ENCODE measurements around the gene CD99L2.
"Not testable (repeated sequence)": the region's sequence is repeated elsewhere in the genome, so short reads cannot be mapped to it uniquely, and the experiment has no call there.

CD99L2 gene

GRCh38 chrX:150875621-150876020 is 22.8 kb downstream of the CD99L2 start:
- H3K4me2 ChIP-seq (ENCODE audit: low read length); H3K9me3 ChIP-seq (ENCODE audit: insufficient read depth, low read depth, low read length); H3K79me2 ChIP-seq (ENCODE audit: control insufficient read depth, insufficient read depth, low read length, poor library complexity); H3K79me1 ChIP-seq (ENCODE audit: low read length); H3K18ac ChIP-seq (ENCODE audit: low read length); H3K4ac ChIP-seq (ENCODE audit: low read depth, low read length); H2AFZ ChIP-seq (ENCODE audit: insufficient read depth, low read length, poor library complexity); DNase-seq; H2AK5ac ChIP-seq (ENCODE audit: low read length); H4K8ac ChIP-seq (ENCODE audit: low read depth, low read length); H3K27me3 ChIP-seq (ENCODE audit: insufficient read depth, low read length); H4K12ac ChIP-seq (ENCODE audit: low read depth, low read length); H3K4me1 ChIP-seq (ENCODE audit: control insufficient read depth in 1 of 2, insufficient read depth in 2 of 2, low read length in 2 of 2); H3K23ac ChIP-seq (ENCODE audit: low read length); H2BK12ac ChIP-seq (ENCODE audit: low read length); H4K91ac ChIP-seq (ENCODE audit: low read depth, low read length); H2BK5ac ChIP-seq (ENCODE audit: low read depth, low read length, poor library complexity); H2BK120ac ChIP-seq (ENCODE audit: insufficient read depth, low read length, poor library complexity); H3K36me3 ChIP-seq (ENCODE audit: control insufficient read depth in 1 of 2, insufficient read depth in 2 of 2, low read length in 2 of 2); H3K9ac ChIP-seq (ENCODE audit: low read length); H3K27ac ChIP-seq (ENCODE audit: low read depth, low read length); H3K14ac ChIP-seq (ENCODE audit: low read length); H3K4me3 ChIP-seq (ENCODE audit: low read depth, low read length): not testable (repeated sequence)
- no CpG with 5 or more reads among the region's 2 CpGs for WGBS (ENCODE audit: extremely low coverage, insufficient coverage, insufficient read length)

DNA sequence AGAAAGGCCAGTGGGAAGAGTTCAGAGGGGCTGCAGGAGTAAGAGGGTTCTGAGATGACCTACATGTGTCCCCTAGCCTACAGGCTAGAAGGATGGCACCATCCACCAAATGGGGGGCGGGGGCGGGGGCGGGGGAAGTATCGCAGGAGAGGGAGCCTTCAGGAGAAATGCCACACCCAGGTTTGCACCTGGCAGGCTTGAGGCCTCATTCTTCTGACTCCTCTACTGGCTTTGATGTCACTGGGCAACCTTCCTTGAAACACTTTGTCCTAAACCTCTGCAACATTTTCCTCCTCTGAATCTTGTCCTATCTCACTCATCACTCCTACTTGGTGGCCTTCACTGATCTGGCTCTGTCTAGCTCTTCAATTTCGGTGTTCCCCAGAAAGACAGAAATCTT is 24.0 kb downstream of the CD99L2 start:
- Histone ChIP-seq H2AFZ (ENCODE audit: insufficient read depth, low read length, poor library complexity) (no peak overlapping the region), H3K36me3 (ENCODE audit: control insufficient read depth in 1 of 2, insufficient read depth in 2 of 2, low read length in 2 of 2) (no peaks in the 10 kb centered on the region), H3K4ac (ENCODE audit: low read depth, low read length) (no peak overlapping the region), H4K8ac (ENCODE audit: low read depth, low read length) (no peak overlapping the region), H3K4me3 (ENCODE audit: low read depth, low read length) (no peak overlapping the region), H2BK120ac (ENCODE audit: insufficient read depth, low read length, poor library complexity) (no peak overlapping the region), H2BK12ac (ENCODE audit: low read length) (no peak overlapping the region), H3K27ac (ENCODE audit: low read depth, low read length) (no peak overlapping the region), H2AK5ac (ENCODE audit: low read length) (no peak overlapping the region), H3K79me2 (ENCODE audit: control insufficient read depth, insufficient read depth, low read length, poor library complexity) (no peaks in the 10 kb centered on the region), H3K18ac (ENCODE audit: low read length) (no peak overlapping the region), H3K4me1 (ENCODE audit: control insufficient read depth in 1 of 2, insufficient read depth in 2 of 2, low read length in 2 of 2) (no peaks in the 10 kb centered on the region), H3K4me2 (ENCODE audit: low read length) (no peak overlapping the region), H3K9me3 (ENCODE audit: insufficient read depth, low read depth, low read length) (no peaks in the 10 kb centered on the region), H3K79me1 (ENCODE audit: low read length) (no peaks in the 10 kb centered on the region), H4K12ac (ENCODE audit: low read depth, low read length) (no peak overlapping the region), H2BK5ac (ENCODE audit: low read depth, low read length, poor library complexity) (no peak overlapping the region), H3K9ac (ENCODE audit: low read length) (no peak overlapping the region), H3K27me3 (ENCODE audit: insufficient read depth, low read length) (no peaks in the 10 kb centered on the region), H3K23ac (ENCODE audit: low read length) (no peak overlapping the region), H3K14ac (ENCODE audit: low read length) (no peak overlapping the region), H4K91ac (ENCODE audit: low read depth, low read length) (no peak overlapping the region)
- WGBS (ENCODE audit: extremely low coverage, insufficient coverage, insufficient read length), result no CpG with 5 or more reads among the region's 5 CpGs
- no peak for DNase-seq

DNA sequence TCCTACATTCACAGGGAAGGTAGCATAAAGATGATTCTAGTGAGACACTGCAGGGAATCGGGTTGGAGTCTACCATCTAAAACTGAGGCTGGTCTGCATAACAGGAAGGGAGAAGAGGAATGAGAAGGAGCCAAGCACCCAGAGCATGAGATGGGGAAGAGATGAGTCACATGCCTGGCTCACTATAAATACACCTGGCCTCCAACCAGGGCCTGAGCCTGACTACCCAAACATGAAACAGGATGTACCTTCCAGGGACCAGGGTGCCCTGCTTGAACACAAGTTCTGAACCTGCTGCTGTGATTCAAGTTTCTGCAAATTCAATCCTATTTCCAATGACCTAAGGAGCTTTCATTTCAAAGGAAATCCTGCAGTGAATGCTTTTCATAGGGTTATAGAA is 24.9 kb downstream of the CD99L2 start:
- no peak overlapping the region for H2AK5ac ChIP-seq (ENCODE audit: low read length)
- no peak overlapping the region for H3K4me2 ChIP-seq (ENCODE audit: low read length)
- H2BK120ac ChIP-seq (ENCODE audit: insufficient read depth, low read length, poor library complexity), result no peak overlapping the region
- no peak overlapping the region for H2AFZ ChIP-seq (ENCODE audit: insufficient read depth, low read length, poor library complexity)
- H3K14ac ChIP-seq (ENCODE audit: low read length), result no peak overlapping the region
- no peak overlapping the region for H4K91ac ChIP-seq (ENCODE audit: low read depth, low read length)
- H4K8ac ChIP-seq (ENCODE audit: low read depth, low read length), result no peak overlapping the region
- no peak overlapping the region for H2BK12ac ChIP-seq (ENCODE audit: low read length)
- peak in 1 of 2 donors; percentile 39 for DNase-seq
- H3K79me2 ChIP-seq (ENCODE audit: control insufficient read depth, insufficient read depth, low read length, poor library complexity), result no peaks in the 10 kb centered on the region
- H3K79me1 ChIP-seq (ENCODE audit: low read length), result no peaks in the 10 kb centered on the region
- no peak overlapping the region for H2BK5ac ChIP-seq (ENCODE audit: low read depth, low read length, poor library complexity)
- no peak overlapping the region for H3K18ac ChIP-seq (ENCODE audit: low read length)
- no peak overlapping the region for H3K4ac ChIP-seq (ENCODE audit: low read depth, low read length)
- no peaks in the 10 kb centered on the region for H3K9me3 ChIP-seq (ENCODE audit: insufficient read depth, low read depth, low read length)
- WGBS (ENCODE audit: extremely low coverage, insufficient coverage, insufficient read length), result no CpG with 5 or more reads among the region's 1 CpG
- H3K23ac ChIP-seq (ENCODE audit: low read length), result no peak overlapping the region
- H3K4me3 ChIP-seq (ENCODE audit: low read depth, low read length), result no peak overlapping the region
- H3K4me1 ChIP-seq (ENCODE audit: control insufficient read depth in 1 of 2, insufficient read depth in 2 of 2, low read length in 2 of 2), result no peaks in the 10 kb centered on the region
- H3K27ac ChIP-seq (ENCODE audit: low read depth, low read length), result no peak overlapping the region
- H3K9ac ChIP-seq (ENCODE audit: low read length), result no peak overlapping the region
- H4K12ac ChIP-seq (ENCODE audit: low read depth, low read length), result no peak overlapping the region
- H3K36me3 ChIP-seq (ENCODE audit: control insufficient read depth in 1 of 2, insufficient read depth in 2 of 2, low read length in 2 of 2), result no peaks in the 10 kb centered on the region
- no peaks in the 10 kb centered on the region for H3K27me3 ChIP-seq (ENCODE audit: insufficient read depth, low read length)

DNA sequence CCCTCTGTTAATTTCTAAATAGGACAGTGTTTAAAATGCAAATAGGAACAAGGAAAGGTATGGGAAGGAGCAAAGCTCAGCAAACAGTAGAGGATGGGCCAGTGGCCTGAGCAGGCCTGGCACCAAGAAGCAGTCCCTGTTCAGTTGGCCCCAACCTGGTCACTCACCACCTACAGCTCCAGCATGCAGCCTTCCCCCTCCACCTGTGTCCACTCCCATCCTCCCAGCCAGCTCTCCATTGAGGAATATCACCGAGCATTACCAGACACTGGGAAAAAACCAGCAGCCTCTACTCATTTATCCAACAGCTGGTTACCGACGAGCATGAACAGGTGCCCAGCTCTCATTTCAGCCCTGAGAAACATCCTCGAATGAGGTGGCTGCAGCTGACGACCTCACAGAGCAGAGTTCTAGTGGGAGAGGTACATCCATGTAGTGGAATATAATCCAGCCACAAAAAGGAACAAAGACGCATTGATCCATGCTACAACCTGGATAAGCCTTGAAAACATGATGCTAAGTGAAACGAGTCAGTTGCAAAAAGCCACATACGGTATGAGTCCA is 25.6 kb downstream of the CD99L2 start:
- H3K4me1 ChIP-seq (ENCODE audit: control insufficient read depth in 1 of 2, insufficient read depth in 2 of 2, low read length in 2 of 2), result no peaks in the 10 kb centered on the region
- no peak overlapping the region for H3K4ac ChIP-seq (ENCODE audit: low read depth, low read length)
- no peak overlapping the region for H3K4me2 ChIP-seq (ENCODE audit: low read length)
- H3K36me3 ChIP-seq (ENCODE audit: control insufficient read depth in 1 of 2, insufficient read depth in 2 of 2, low read length in 2 of 2), result no peaks in the 10 kb centered on the region
- H3K18ac ChIP-seq (ENCODE audit: low read length), result no peak overlapping the region
- WGBS (ENCODE audit: extremely low coverage, insufficient coverage, insufficient read length), result no CpG with 5 or more reads among the region's 8 CpGs
- no peak overlapping the region for H3K23ac ChIP-seq (ENCODE audit: low read length)
- H2BK12ac ChIP-seq (ENCODE audit: low read length), result no peak overlapping the region
- no peak for DNase-seq
- no peak overlapping the region for H4K8ac ChIP-seq (ENCODE audit: low read depth, low read length)
- H3K4me3 ChIP-seq (ENCODE audit: low read depth, low read length), result no peak overlapping the region
- H3K9me3 ChIP-seq (ENCODE audit: insufficient read depth, low read depth, low read length), result no peaks in the 10 kb centered on the region
- no peak overlapping the region for H2BK120ac ChIP-seq (ENCODE audit: insufficient read depth, low read length, poor library complexity)
- H4K91ac ChIP-seq (ENCODE audit: low read depth, low read length), result no peak overlapping the region
- no peaks in the 10 kb centered on the region for H3K27me3 ChIP-seq (ENCODE audit: insufficient read depth, low read length)
- no peaks in the 10 kb centered on the region for H3K79me1 ChIP-seq (ENCODE audit: low read length)
- no peak overlapping the region for H2AK5ac ChIP-seq (ENCODE audit: low read length)
- H3K9ac ChIP-seq (ENCODE audit: low read length), result no peak overlapping the region
- H3K27ac ChIP-seq (ENCODE audit: low read depth, low read length), result no peak overlapping the region
- H3K79me2 ChIP-seq (ENCODE audit: control insufficient read depth, insufficient read depth, low read length, poor library complexity), result no peaks in the 10 kb centered on the region
- H2BK5ac ChIP-seq (ENCODE audit: low read depth, low read length, poor library complexity), result no peak overlapping the region
- no peak overlapping the region for H3K14ac ChIP-seq (ENCODE audit: low read length)
- no peak overlapping the region for H4K12ac ChIP-seq (ENCODE audit: low read depth, low read length)
- H2AFZ ChIP-seq (ENCODE audit: insufficient read depth, low read length, poor library complexity), result no peak overlapping the region
